NT2/D1 (cell line): ENCODE measurements around the gene PWWP2A.

Experiments
- DNase-seq: peaks from one replicate; pipeline ENCODE4 v3.0.0-alpha.2; 2011; ENCODE audit warnings: low read depth, low spot score
- H3K27me3 ChIP-seq: 2 replicates; pipeline ENCODE4 v1.6.0; 2011; ENCODE audit warnings: mild to moderate bottlenecking; ENCODE audit not compliant: insufficient read length, insufficient read depth
- H3K36me3 ChIP-seq: 2 replicates; pipeline ENCODE4 v1.6.1; 2011; ENCODE audit warnings: mild to moderate bottlenecking, low read length, mixed read lengths; ENCODE audit not compliant: insufficient read depth, insufficient read length
- H3K4me1 ChIP-seq: 2 replicates; pipeline ENCODE4 v1.5.1; 2011; ENCODE audit not compliant: insufficient read depth, insufficient read length
- H3K4me3 ChIP-seq: 2 replicates; pipeline ENCODE4 v1.5.1; 2011; ENCODE audit warnings: low read depth; ENCODE audit not compliant: insufficient read length
- H3K9ac ChIP-seq: 2 replicates; pipeline ENCODE4 v1.6.0; 2011; ENCODE audit warnings: low read depth; ENCODE audit not compliant: insufficient read length
- H3K9me3 ChIP-seq: 2 replicates; pipeline ENCODE4 v1.5.1; 2011; ENCODE audit warnings: mild to moderate bottlenecking, low read length; ENCODE audit not compliant: insufficient read depth
- SUZ12 ChIP-seq: IDR thresholded peaks from 2 replicates; pipeline ENCODE4 v1.6.1; 2011; ENCODE audit not compliant: insufficient read length, insufficient read depth; ENCODE audit errors: extremely low read depth
- YY1 ChIP-seq: IDR thresholded peaks from 2 replicates; pipeline ENCODE4 v1.6.1; 2011; ENCODE audit not compliant: insufficient read length, insufficient read depth
- ZNF274 ChIP-seq: IDR thresholded peaks from 2 replicates; pipeline ENCODE4 v1.6.1; 2011; ENCODE audit warnings: mild to moderate bottlenecking, low read depth, low read length

PWWP2A gene

DNA sequence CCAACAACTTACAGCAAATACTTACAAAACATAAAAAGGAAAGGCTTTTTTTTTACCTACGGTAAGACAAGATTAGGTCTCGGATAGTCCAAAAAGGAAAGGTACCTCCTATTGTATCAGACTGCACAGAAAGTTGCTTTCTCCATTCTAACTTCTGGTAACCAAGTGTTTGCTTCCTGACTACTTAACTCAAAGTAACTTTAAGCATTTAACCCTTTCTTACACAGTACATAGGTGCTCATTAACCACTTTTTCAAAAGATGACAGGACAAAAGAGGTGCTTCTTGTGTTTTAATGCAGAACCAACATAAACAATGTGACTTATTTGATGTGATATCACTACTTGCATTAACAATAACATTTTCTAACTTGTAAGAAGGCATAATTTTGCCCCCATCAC lies 23.1 kb downstream of the PWWP2A start:
- H3K9ac ChIP-seq: no peak overlapping the region
- DNase-seq: no peak
- H3K27me3 ChIP-seq: no peaks in the 10 kb centered on the region
- H3K4me1 ChIP-seq: no peaks in the 10 kb centered on the region
- H3K9me3 ChIP-seq: no peaks in the 10 kb centered on the region
- no peak overlapping the region for H3K4me3 ChIP-seq
- TF ChIP-seq SUZ12 (no peak), ZNF274 (no peak), YY1 (no peak)
- H3K36me3 ChIP-seq: peaks cover 25% of the 10 kb centered on the region

DNA sequence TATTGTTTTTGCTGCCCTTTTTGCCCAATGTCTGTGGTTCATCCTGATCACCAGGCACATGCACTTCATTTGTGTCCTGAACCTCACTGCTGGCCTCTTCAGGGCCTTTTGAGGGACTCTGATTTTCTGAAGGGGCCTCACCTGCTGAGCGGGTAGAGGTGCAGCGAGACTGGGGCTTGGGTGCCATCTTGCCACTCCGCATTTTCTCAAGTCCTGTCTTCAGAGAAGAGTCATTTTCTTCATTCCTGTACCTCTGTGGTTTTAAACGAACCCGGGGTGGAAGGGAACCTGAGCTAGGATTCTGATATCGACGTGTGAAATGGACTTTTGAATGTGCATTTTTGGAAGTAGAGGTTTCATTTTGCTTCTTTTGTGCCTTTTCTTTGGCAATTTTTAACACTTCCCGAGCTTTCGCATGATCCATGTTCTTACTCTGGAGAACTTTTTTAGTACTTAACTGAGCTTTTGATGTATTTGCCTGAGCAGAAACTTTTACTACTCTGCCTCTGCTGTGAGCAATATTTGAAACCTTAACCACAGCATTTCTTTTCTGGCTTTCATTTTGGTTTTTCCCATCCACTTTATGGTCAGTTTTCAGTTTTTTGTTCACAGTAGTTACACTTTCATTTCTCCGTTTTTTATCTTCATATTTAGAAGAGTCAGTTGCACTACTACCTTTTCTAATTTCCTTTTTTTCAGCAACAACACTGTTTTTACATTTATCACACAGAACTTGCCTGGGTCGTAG lies 26.1 kb downstream of the PWWP2A start:
- Histone ChIP-seq H3K36me3 (peaks cover 28% of the 10 kb centered on the region), H3K4me1 (no peaks in the 10 kb centered on the region), H3K4me3 (no peak overlapping the region), H3K9me3 (no peaks in the 10 kb centered on the region), H3K27me3 (no peaks in the 10 kb centered on the region), H3K9ac (no peak overlapping the region)
- DNase-seq: no peak
- TF ChIP-seq YY1 (no peak), ZNF274 (no peak), SUZ12 (no peak)

DNA sequence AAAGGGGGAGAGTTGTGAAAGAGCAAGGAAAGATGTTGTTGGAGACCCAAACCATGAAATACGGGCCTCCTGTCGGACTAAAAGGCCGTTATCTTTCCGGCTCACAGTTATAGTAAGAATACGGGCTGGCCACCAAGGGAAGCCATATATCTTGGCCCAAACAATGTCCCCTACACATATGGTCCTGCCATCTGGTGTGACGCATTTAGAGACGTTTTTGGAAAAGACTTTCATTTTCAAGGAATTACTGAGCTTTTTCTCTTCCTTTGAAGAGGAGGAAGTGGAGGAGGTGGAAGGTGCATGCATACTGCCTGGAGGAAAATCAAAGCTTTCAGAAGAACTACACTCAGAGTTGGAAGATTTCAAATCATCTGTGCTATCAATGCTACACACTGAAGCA lies 26.7 kb downstream of the PWWP2A start:
- H3K36me3 ChIP-seq: peaks cover 28% of the 10 kb centered on the region
- no peaks in the 10 kb centered on the region for H3K9me3 ChIP-seq
- no peak overlapping the region for H3K4me3 ChIP-seq
- no peaks in the 10 kb centered on the region for H3K4me1 ChIP-seq
- H3K9ac ChIP-seq: no peak overlapping the region
- TF ChIP-seq ZNF274 (no peak), YY1 (no peak), SUZ12 (no peak)
- no peak for DNase-seq
- H3K27me3 ChIP-seq: no peaks in the 10 kb centered on the region

DNA sequence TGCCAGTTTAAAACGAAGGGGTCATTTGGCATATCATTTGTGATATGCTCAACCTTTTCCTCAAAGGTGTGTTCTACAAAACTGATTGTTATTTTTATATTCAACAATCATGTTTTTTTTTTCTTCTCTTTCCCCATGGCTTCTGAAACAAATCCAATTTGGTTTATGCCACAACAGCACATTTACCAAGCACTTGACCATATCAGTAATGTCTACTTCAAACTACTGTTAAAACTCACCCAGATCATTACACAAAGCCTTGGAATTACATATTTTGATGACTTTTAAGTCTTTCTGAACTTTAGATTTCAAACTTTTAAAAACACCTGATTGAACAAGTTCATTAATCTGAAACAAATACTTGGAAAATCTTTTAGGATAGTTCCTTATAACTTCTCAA lies 29.2 kb downstream of the PWWP2A start:
- Histone ChIP-seq H3K9me3 (no peaks in the 10 kb centered on the region), H3K4me1 (no peaks in the 10 kb centered on the region), H3K4me3 (no peak overlapping the region), H3K36me3 (peaks cover 22% of the 10 kb centered on the region), H3K27me3 (no peaks in the 10 kb centered on the region), H3K9ac (no peak overlapping the region)
- no peak for TF ChIP-seq YY1
- TF ChIP-seq ZNF274: no peak
- no peak for TF ChIP-seq SUZ12
- DNase-seq: no peak

DNA sequence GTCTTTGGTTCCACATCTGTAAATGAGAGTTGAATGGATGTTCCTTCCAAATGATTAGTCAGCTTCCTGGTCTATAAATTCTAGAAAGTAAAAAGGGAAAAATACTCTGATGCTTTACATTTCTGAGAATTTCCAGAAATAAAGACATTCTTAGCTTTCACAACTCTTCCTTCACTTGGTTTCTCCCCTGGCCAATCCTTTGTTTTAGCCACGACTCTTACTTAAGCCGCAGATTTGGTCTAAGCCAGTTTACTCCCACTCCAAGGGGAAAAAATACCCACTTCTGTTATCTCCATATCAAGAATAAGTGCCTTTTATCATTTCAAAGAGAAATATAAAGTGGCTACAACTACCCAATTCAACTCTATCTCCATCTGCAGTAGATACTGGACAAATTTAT lies 29.7 kb downstream of the PWWP2A start:
- no peak for DNase-seq
- Histone ChIP-seq H3K36me3 (peaks cover 22% of the 10 kb centered on the region), H3K27me3 (no peaks in the 10 kb centered on the region), H3K4me3 (no peak overlapping the region), H3K9me3 (no peaks in the 10 kb centered on the region), H3K9ac (no peak overlapping the region), H3K4me1 (no peaks in the 10 kb centered on the region)
- TF ChIP-seq SUZ12 (no peak), YY1 (no peak)

DNA sequence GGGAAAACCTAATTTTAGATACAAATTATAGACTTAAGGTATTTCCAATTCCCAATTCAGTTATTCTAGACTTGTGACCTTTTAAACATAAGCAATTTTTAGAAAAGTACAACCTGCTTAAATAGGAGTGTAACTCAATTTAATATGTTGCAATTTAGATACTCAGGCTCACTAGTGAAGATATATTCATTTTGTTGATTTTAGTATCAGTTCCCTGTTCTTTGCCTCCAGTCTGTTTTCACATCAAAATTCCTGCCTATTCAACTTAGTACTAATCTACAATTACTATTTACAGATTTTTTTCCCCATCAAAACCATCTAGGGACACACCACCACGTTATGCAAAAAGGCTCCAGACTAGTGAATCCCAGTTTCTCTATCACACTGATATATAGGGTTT lies 30.4 kb downstream of the PWWP2A start:
- no peak for TF ChIP-seq YY1
- TF ChIP-seq SUZ12: no peak
- TF ChIP-seq ZNF274: no peak
- no peak overlapping the region for H3K9ac ChIP-seq
- no peak for DNase-seq
- no peak overlapping the region for H3K4me3 ChIP-seq
- peaks cover 20% of the 10 kb centered on the region for H3K36me3 ChIP-seq
- H3K4me1 ChIP-seq: no peaks in the 10 kb centered on the region
- no peaks in the 10 kb centered on the region for H3K9me3 ChIP-seq
- H3K27me3 ChIP-seq: no peaks in the 10 kb centered on the region

DNA sequence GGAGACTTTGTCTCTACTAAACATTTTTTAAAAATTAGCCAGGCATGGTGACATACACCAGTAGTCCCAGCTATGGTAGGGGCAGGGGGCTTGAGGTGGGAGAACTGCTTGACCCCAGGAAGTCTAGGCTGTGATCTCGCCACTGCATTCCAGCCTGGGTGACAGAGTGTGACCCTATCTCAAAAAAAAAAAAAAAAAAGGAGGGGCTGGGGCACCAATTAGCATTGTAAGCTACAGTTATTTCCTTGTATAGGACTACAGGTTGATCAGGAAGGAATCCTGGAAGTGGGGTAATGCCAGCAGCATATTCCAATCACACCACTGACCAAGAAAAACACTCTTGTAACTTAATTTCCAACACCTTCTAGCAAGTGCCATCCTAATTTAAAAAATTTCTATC lies 32.1 kb downstream of the PWWP2A start:
- Histone ChIP-seq H3K27me3 (no peaks in the 10 kb centered on the region), H3K36me3 (peaks cover 4% of the 10 kb centered on the region), H3K4me1 (no peaks in the 10 kb centered on the region), H3K9me3 (no peaks in the 10 kb centered on the region), H3K9ac (no peak overlapping the region), H3K4me3 (no peak overlapping the region)
- no peak for DNase-seq
- TF ChIP-seq ZNF274: no peak
- no peak for TF ChIP-seq YY1

DNA sequence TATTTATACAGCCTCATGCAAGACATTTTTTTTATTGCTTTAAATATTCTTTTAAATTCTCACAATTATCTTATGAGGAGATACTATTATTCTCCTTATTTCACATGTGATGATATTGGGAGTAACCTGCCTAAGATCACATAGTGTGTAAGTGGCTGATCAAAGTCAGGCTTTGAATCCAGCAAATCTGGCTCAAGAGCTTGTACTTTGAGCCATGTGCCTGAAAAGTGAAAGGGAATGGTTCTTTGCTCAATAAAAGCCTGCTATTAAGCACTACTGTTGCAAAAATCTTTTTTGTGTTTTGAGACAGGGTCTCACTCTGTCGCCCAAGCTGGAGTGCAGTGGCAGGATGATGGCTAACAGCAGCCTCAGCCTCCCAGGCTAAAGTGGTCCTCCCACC lies 35.1 kb downstream of the PWWP2A start:
- TF ChIP-seq ZNF274 (no peak), YY1 (no peak), SUZ12 (no peak)
- Histone ChIP-seq H3K9me3 (no peaks in the 10 kb centered on the region), H3K27me3 (no peaks in the 10 kb centered on the region), H3K36me3 (no peaks in the 10 kb centered on the region), H3K4me3 (no peak overlapping the region), H3K4me1 (no peaks in the 10 kb centered on the region), H3K9ac (no peak overlapping the region)
- no peak for DNase-seq
